Erythroblast (primary cell): Measurements from ENCODE around the gene WNT6.

ENCODE experiments used
- DNase-seq, 2 experiments: peaks; one replicate each; lab custom pipeline; 2025; lab: John Stamatoyannopoulos, UW
- GATA1 ChIP-seq: IDR thresholded peaks from 2 replicates; pipeline ENCODE4 v1.6.1; 2011; ENCODE audit warnings: low read depth, mild to moderate bottlenecking, control low read depth, low read length, moderate library complexity
- POLR2A ChIP-seq: IDR thresholded peaks from 2 replicates; pipeline ENCODE4 v1.6.1; 2011; ENCODE audit warnings: mild to moderate bottlenecking, low read length

The WNT6 gene

DNA sequence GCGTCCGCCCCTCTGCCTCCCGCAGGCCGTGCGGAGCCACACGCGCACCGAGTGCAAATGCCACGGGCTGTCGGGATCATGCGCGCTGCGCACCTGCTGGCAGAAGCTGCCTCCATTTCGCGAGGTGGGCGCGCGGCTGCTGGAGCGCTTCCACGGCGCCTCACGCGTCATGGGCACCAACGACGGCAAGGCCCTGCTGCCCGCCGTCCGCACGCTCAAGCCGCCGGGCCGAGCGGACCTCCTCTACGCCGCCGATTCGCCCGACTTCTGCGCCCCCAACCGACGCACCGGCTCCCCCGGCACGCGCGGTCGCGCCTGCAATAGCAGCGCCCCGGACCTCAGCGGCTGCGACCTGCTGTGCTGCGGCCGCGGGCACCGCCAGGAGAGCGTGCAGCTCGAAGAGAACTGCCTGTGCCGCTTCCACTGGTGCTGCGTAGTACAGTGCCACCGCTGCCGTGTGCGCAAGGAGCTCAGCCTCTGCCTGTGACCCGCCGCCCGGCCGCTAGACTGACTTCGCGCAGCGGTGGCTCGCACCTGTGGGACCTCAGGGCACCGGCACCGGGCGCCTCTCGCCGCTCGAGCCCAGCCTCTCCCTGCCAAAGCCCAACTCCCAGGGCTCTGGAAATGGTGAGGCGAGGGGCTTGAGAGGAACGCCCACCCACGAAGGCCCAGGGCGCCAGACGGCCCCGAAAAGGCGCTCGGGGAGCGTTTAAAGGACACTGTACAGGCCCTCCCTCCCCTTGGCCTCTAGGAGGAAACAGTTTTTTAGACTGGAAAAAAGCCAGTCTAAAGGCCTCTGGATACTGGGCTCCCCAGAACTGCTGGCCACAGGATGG is 14.0 kb downstream of the WNT6 start:
- DNase-seq = no peak
- TF ChIP-seq POLR2A = no peak
- no peak for TF ChIP-seq GATA1

- TF ChIP-seq GATA1 = no peak
- TF ChIP-seq POLR2A = no peak
- DNase-seq = peak; percentile 17 to 74
Observed at GRCh38 chr2:218875692-218876246, 16.2 kb downstream of the WNT6 start.

DNA sequence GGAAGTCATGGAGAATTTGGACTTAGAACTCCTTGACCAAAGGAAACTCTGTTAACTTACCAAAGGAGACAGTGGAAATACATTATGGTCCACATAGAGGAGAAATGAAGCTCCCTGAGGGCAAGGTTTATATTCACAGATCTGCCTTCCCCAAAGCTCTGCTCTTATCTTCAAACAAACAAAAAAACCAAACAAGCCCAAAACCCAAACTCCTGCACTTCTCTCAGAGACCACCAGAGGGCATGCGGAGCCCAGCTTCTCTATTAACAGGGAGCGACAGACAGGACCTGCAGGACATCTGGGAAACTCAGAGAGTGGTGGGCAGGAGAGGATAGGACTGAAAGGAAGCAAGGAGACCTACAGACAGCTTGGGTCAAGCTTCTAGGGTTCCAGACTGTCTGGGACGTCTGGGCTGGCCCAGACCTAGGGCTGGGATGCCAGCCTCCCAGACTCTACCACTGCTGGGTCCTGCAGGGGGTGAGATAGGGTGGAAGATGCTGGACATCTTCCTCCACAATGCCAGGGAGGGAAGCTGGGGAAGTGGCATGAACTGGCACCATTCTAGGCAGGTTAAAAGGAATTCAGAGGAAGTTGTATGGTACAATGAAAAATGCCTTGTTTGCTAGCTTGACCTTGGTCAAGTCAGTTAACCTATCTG is 17.1 kb downstream of the WNT6 start:
- DNase-seq = peak; percentile 60 to 73
- no peak for TF ChIP-seq GATA1
- no peak for TF ChIP-seq POLR2A

DNA sequence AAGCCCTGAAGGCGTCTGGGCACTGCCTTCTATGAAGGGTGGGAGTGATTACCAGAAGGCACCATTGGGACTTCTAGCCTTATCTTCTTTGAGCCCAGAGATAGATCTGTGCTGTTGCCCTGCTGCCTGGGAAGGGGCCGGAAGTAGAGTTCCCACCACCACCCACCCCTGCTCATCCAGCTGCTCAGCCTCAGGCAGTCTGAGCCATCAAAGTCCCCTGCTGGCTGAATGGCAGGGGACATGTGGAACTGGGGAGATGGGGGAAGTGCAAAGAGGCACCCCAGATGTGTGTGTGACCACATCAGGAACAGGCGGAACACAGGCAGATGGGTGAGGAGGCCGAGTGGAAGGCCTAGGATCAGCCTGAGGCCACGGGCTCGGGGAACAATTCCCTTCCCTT is 17.7 kb downstream of the WNT6 start:
- TF ChIP-seq GATA1 (no peak), POLR2A (no peak)
- DNase-seq = no peak

- TF ChIP-seq GATA1 (no peak), POLR2A (no peak)
Observed at GRCh38 chr2:218877891-218878290, 18.3 kb downstream of the WNT6 start.

GRCh38 chr2:218878486-218878885 is 18.9 kb downstream of the WNT6 start:
- TF ChIP-seq POLR2A (no peak), GATA1 (no peak)
- no peak for DNase-seq

More at GRCh38 chr2:218877891-218878290, 18.3 kb downstream of the WNT6 start:
- no peak for DNase-seq

- no peak for DNase-seq
- TF ChIP-seq GATA1 = no peak
- TF ChIP-seq POLR2A = no peak
Observed at GRCh38 chr2:218878926-218879761, 19.5 kb downstream of the WNT6 start.

- DNase-seq = no peak
- TF ChIP-seq POLR2A = no peak
- TF ChIP-seq GATA1 = no peak
Observed at GRCh38 chr2:218879776-218880101, 20.1 kb downstream of the WNT6 start.

DNA sequence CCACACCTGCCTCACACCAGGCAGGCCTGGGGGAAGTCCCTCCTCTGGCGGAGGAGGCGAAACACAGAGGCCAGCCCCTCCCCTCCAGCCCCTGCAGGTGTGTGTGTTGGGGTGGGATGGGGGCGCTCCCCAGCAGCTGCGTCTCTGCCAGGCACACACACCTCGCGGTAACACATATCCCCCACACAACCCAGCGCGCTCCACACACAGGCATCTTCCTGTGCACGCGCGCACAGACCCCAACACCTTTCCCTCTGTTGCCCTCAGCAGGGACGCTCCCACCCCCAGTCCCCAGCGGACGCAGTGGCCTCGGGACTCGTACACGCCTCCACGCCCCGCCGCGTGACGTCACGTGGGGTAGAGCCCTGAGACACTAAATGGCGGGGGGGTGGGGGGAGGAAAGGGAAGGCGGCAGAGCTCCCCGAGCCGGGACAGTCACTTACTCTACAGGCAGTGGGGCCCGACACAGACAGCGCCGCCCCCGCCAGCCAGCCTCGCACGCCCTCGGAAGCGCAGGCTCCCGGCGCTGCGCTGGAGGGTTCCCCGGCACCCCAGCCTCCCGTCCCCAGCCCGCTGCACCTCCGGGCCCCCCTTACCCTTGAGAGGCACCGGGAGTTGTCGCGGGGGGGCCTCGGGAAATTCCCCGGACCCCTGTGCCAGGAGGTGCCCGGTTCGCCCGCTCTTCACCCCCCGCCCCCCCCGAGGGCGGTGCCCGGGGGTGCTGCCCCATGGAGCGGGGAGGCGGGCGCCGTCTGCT is 20.7 kb downstream of the WNT6 start, which contains the start of gene WNT10A:
WNT10A (plus strand) TSS at position 751 of the 757 bp plus-strand sequence. CDS start 144 bp downstream, outside the sequence.
- DNase-seq = no peak
- TF ChIP-seq POLR2A (no peak), GATA1 (no peak)

GRCh38 chr2:218880859-218881594 is 21.4 kb downstream of the WNT6 start:
- TF ChIP-seq GATA1 = no peak
- no peak for TF ChIP-seq POLR2A

GRCh38 chr2:218881744-218882460 is 22.3 kb downstream of the WNT6 start:
- no peak for DNase-seq
- TF ChIP-seq GATA1 (no peak), POLR2A (no peak)

More at GRCh38 chr2:218880859-218881594, 21.4 kb downstream of the WNT6 start:
- DNase-seq = no peak
